NCI-H2196 (cell line): ENCODE measurements around the gene TCF3.
A peak's percentile ranks its signal among the peaks of the same experiment; 100 is the strongest.
"Not testable (repeated sequence)": the region's sequence is repeated elsewhere in the genome, so short reads cannot be mapped to it uniquely, and the experiment has no call there.

ENCODE experiments used
- DNase-seq: peaks from one replicate; lab custom pipeline; 2025; ENCODE audit not compliant: unreplicated experiment; lab: John Stamatoyannopoulos, UW

TCF3 gene

DNA sequence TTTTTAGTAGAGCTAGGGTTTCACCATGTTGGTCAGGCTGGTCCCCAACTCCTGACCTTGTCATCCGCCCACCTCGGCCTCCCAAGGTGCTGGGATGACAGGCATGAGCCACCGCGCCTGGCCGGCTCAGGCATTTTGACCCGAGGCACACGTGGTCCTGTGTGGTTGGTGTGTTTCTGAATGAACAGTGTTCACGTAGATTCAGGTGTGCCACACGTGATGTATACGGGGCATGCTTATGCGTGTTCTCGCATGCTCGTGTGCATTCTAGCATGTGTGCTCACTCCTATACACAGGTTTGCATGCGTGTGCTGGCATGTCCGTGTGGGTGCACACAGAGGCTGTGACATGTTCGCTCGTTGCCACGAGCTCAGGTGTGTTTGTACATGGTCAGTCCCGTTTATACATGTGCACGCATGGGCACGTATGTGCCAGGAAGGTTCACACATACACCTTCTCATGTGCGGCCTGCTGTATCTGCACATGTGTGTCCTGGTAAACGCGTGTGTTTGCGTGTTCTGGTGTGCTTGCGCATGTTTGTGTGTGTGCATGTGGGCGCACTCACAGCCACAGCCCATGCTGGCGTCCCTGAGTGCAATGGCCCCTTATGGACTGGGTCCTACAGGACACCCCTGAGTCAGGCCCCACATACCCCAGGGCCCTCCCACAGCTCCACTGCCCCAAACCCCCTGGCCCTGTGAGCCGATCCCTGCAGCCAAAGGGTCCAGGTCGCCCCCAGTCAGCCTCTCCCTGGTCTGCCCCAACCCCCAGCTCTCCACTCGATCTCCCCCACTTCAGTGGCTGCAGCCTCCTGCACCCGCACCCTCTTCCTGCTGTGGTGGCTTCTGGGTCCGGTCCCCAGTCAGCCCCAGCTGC, 20.6 kb upstream of the TCF3 start:
- no peak for DNase-seq

DNA sequence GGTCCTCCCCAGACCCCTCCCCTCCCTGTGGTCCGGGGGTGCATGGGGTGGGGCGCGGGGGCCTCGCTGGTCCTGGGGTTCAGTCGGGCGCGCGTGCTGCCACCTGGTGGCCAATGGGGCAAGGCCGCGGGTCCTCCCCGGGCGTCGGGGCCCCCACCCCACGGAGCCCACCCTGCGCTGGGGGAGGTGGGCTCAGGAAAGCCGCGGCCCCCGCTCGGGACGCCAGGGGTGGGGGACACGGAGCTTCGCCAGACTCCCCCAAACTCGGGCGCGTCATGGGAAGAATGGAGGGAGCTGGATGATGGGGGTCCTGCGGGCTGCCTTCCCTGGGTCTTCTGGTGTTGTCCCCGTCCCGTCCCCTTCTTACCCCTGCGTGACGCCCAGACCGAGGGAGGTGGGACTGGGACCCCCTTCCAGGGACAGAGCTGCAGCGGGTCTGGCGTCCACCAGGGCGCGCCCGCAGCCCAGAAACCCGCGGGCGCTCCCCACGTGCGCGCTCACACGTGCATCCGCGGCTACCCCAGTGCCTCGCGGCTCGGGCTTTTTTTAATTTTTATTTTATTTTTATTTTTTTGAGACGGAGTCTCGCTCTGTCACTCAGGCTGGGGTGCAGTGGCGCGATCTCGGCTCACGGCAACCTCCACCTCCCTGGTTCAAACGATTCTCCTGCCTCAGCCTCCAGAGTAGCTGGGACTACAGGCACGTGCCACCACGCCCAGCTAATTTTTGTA, 19.8 kb upstream of the TCF3 start:
- peak; percentile 53 for DNase-seq

DNA sequence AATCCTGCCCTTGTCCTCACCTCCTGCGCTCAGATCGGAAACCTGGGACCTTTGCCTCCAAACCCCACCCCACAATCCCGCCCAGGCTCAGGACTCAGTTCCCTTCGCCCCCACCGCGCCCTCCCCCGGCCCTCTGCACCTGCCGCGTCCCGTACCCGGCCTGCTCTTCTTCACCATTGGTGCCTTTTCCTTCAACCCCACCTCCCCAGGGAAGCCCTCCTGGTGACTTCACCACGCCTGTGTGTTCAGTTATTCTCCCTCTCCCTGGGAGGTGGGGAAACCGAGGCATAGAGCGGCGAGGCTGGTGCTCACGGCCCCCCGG, 19.3 kb upstream of the TCF3 start:
- no peak for DNase-seq

DNA sequence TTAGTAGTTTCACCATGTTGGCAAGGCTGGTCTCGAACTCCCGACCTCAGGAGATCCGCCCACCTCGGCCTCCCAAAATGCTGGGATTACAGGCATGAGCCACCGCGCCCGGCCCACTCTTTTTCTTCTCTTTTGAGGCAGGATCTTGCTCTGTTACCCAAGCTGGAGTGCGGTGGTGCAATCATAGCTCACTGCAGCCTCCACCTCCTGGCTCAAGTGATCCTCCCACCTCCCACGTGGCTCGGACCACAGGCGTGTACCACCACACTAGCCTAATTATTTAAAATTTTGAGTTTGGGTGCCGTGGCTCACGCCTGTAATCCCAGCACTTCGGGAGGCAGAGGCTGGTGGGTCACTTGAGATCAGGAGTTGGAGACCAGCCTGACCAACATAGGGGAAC, 18.3 kb upstream of the TCF3 start:
- DNase-seq, result not testable (repeated sequence)

DNA sequence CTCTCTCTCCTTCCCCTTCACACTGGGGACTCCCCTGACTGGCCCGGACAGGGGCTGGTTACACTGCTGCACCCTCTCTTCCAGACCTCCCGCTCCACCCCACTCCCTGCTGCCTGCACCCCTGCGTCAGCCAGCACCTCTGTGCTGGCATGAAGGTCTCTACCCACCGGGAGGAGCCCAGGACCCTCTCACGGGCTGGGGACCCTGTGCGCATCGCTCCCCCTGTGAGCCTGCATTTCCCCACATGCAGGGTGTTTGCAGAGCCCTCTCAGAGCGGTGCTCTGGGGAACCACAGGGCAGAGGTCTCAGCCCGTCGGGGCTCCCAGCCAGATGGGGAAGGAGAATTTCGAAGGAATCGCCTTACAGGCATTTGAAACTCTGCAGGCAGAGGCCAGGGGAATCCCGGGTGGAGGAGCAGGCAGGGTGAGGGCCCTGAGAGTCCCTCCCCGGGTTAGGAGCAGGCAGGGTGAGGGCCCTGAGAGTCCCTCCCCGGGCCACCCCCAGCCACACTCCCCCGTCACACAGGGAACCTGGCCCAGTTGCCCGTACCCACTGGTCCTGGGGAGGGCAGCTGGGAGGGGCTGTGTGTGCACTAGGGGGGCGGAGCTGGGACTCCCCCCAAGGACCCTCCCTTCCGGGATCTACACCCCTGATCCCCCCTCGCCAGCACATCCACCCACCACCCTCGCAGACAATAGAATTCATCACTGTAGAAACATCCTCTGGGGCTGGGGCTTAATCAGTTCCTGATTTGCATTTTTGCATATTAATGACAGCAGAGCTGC, 16.3 kb upstream of the TCF3 start:
- DNase-seq, result peak; percentile 14

DNA sequence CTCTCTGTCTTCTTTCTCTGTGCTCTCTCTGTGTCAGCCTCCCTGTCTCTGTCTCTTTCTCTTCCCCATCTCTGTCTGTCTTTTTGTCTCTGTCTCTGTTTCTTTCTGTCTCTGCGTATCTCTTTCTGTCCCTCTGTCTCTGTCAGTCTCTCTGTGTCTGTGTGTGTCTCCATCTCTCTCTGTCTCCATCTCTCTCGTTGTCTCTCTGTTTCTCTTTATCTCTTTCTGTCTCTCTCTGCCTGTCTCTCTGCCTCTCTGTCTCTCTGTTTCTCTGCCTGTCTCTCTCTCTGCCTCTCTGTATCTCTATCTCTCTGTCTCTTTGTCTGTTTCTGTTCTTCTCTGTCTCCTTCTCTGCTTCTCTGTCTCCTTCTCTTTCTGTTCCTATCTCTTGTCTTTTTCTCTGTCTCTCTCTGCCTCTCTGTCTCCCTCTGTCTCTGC, 15.7 kb upstream of the TCF3 start:
- no peak for DNase-seq

DNA sequence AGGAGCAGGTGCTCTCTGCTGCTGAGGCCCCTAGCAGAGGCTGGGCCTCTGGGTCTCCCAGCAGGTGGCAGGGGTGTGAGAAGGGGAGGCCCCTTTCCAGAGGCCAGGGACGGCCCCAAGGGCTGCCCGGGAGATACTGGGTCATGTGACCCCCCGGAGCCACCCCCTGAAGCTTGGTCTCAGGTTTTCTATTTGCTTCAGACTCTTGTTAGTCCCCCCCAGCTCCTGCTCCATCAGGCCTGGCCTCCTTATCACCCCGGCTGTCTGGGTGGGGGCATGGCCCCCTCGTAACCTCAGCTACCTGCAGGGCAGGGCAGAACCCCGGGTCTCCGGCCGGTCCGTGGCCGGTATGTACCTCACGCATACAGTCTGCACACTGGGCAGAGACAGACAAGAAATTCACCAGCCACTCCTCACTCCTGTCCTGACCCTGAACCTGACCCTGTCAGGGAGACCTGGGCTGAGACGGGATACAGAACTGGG, 13.2 kb upstream of the TCF3 start:
- DNase-seq, result no peak

DNA sequence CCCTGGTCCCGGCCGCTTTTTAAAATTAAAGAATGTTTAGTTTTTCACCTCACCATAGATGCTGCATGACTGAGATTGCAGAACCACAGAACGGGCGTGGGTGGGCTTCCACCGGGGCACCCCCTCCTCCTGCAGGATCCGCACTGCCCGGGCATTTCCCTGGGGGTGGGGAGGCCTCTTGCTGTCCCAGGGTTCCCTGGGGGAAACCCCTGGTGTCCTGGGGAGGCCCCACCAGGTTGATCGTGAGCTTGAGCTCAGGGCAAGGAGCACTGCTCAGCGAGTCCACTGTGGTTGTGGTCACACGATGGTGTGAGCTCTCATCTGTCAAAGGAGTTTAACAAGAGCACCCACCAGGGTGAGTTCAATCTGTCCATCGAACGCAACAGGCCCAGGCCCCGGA, 11.4 kb upstream of the TCF3 start:
- no peak for DNase-seq

DNA sequence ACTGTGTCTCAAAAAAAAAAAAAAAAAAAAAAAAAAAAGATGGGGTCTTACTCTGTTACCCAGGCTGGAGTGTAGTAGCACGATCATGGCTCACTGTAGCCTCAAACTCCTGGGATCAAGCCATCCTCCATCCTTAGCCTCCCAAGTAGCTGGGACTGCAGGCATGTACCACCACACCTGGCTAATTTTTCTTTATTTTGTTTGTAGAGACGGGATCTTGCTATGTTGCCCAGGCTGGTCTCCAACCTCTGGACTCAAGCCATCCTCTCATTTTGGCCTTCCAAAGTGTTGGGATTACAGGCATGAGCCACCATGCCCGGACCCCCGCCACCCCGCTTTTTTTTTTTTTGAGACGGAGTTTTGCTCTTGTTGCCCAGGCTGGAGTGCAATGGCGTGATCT, 10.8 kb upstream of the TCF3 start:
- not testable (repeated sequence) for DNase-seq

DNA sequence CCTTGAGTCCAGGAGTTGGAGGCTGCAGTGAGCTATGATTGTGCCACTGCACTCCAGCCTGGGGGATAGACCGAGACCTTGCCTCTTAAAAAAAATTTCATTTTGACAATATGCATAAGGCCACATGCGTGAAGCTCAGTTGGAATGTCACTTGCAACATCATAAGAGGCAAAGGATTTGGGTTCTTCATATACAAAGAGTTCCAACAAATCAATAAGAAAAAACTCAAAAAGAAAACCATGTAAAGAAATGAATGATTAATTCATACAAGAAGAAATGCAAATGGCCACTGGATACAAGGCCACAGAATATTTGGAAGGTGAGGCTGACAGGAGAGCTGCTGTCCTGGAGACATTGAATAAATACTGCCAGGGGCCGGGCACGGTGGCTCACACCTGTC, 9.6 kb upstream of the TCF3 start:
- DNase-seq, result no peak

DNA sequence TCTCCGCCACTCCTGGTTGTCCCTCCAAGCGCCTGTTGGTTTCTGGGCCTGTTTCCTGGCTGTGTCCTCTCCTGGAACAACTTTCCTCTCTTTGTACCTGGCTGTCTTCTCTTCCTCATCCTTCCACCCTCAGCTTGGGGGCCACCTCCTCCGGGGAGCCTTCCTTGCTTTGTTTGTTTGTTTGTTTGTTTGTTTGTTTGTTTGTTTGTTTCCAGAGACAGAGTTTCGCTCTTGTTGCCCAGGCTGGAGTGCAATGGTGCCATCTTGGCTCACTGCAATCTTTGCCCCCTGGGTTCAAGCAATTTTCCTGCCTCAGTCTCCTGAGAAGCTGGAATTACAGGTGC, 6.6 kb upstream of the TCF3 start:
- no peak for DNase-seq

DNA sequence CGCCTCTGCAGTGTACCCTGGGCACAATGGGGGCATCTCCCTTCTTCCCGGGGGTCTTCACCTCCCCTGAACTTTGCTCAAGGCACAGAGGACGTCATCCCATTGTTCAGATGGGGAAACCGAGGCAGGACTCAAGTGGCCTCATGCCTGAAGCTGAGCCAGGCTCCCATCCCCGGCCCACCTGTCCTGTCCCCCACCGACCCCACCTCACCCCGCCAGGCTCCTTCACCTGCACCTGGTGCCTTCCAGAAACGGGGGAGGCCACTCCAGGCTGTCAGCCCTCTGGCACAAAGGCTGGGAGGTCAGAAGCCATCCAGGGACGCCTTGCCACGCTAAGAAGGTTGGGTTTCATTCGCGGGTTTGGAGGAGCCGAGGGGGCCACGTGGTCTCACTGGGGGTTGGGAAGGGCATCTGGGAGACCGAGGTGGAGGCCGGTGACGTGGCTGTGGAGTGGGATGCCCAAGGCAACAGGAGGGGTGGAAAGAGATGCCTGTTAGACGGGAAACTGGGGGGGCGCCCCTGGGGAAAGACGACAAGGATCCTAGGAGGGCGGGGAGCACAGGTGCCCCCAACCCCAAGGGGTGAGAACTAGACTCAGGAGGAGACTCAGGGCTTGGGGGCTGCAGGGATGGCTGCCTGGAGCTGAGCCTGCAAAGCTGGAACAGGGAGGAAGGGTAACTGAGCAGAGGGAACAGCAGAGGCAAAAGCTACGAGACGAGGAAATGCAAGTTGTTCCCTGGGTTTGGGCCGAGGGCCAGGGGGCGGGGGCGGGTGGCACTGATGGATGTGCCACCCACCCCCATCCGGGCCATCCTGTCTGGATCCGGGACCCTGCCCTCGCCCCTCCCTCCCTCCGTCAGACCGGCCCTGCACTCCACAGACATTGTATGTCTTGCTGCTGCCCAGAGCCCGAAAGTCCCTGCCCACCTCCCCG, 6.0 kb upstream of the TCF3 start:
- no peak for DNase-seq

DNA sequence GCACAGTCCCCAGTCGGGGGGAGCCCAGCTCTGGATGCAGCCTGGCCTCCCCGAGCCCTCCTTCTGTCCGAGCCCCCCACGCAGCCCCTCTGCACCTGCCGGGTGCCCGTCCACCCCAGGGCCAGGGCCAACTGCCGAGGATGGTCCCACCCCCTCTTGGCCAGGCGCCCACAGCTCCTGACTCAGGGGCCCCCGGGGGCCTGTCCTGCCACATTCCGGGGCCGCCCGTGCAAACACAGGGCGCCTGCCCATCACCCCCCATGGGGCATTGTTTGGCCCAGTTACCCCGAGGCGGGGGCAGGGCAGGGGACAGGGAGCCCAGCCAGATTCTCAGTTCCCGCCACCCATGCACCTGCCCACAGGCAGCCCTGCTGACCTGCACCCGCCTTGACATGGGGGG, 5.3 kb upstream of the TCF3 start:
- no peak for DNase-seq

DNA sequence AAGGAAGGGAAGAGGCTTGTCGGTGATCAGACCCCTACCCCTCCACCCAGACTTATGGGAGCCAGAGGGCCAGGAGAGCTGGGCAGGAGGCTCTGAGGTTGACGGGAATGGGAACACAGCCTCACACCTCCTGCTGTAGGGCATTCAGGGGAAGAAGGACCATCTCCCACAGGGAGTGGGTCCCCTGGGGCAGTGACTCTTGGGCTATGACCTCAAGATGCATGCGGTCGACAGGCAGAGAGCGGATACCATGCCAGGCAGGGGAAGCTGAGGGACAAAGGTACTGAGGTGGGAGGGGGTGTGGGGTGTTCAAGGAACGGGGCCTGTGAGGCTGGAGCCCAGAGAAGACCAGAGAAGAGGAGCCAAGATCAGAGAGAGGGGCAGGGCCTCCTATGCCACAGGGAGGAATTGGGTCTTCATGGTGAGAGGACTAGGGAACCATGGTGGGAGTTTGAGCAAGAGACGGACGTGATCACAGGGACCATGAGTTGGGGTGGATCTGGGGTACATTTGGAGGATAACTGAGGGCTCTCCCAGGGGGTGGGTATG, 4.6 kb upstream of the TCF3 start:
- DNase-seq, result no peak

DNA sequence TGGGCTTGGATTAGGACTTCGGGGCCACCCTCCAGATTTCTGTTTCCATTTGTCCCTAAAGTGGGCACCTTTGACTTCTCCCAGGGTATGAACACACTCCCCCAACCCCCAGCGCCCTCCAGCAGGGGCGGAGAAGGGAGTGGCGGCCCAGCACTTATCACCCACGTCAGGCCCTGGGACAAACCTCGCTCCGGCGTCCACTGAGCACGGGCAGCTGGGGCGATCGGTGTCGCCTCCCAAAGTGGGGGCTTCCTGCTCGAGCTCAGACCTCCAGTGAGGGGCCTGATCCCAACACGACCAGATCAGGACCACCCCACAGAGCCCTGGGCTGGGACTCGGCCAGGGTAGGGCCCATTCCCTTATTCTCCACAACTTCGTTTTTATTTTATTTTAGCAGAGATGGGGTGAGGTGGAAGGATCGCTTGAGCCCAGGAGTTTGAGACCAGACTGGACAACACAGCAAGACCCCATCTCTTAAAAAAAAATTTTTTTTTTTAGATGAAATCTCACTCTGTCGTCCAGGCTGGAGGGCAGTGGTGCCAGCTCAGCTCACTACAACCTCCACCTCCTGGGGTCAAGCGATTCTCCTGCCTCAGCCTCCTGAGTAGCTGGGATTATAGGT, 3.7 kb upstream of the TCF3 start:
- no peak for DNase-seq

DNA sequence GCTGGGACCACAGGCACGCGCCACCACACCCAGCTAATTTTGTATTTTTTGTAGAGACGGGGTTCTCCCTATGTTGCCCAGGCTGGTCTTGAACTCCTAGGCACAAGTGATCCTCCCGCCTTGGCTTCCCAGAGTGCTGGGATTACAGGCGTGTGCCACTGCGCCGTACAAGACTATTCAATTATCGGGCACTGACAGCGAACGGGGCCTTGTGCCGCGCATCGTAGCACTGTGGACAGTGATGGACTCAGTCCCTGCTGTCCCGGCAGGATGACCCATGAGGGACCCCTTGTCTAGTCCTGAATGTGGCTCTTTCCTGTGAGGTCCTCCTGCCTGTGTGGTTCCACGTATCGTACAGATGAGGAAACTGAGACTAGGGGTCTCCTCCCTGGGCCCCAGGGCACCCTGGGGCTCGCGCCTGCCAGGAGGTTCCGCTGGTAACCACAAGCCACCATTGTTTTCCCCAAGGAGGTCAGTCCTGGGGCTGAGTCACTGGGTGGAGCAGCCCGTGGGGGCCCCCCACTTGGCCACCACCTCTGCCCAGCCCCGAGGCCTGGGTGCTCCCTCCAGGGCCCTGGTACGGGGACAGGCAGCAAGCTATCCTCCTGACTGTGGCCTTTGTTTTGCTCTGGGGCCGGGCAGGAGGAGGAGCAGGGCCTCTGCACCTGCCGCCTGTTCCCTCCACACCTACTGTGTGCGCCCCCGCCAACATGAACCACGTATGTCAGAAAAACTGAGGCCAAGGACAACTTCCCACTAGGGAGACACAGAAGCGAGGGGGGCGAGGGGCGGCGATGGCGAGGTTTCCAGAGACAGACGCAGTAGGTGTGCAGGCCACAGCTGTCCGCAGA, 2.9 kb upstream of the TCF3 start:
- DNase-seq, result no peak

DNA sequence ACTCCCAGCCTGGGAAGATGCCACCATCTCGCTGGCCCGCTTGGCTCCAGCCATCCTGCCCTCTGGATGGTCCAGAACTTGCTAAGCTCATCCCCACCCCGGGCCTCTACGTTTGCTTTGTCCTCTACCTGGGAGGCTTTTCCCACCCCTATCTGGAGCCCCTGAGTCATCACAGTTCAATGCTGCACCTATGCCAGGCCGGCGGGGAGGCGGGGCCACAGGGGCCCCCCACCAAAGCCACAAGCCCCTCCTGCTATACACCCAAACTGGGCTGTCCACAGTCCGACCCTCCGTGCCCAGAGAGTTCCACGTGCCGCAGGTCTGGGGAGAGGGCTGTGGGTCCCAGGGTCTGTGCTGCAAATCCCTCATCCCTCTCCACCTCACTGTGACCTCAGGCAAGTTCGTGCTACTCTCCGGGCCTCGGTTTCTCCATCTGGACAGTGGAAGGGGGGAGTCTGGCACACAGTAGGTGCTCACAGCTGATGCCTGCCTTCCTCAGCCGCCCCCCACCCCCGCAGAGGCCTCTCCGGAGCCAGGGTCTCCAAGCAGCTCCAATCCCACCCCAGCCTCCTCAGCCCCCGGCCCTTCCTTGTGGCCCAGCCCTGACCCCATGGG, 1.9 kb upstream of the TCF3 start:
- DNase-seq, result no peak

DNA sequence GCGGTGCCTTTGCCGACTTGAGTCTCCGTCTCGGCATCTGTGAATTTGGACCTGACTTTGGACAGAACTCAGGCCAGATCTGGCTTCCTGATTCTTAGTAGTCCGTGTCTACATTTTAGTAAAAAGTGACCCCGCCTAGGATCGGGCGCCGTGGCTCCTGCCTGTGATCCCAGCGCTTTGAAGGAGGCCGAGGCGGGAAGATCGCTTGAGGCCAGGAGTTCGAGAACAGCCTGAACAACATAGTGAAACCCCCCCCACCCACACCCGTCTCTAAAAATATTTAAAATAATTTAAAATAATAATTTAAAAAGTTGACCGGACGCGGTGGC, 849 bp upstream of the TCF3 start:
- DNase-seq, result no peak
